ENCODE data around the gene SNAPC4.
"Not testable (repeated sequence)": the region's sequence is repeated elsewhere in the genome, so short reads cannot be mapped to it uniquely, and the experiment has no call there.

Gene SNAPC4

DNA sequence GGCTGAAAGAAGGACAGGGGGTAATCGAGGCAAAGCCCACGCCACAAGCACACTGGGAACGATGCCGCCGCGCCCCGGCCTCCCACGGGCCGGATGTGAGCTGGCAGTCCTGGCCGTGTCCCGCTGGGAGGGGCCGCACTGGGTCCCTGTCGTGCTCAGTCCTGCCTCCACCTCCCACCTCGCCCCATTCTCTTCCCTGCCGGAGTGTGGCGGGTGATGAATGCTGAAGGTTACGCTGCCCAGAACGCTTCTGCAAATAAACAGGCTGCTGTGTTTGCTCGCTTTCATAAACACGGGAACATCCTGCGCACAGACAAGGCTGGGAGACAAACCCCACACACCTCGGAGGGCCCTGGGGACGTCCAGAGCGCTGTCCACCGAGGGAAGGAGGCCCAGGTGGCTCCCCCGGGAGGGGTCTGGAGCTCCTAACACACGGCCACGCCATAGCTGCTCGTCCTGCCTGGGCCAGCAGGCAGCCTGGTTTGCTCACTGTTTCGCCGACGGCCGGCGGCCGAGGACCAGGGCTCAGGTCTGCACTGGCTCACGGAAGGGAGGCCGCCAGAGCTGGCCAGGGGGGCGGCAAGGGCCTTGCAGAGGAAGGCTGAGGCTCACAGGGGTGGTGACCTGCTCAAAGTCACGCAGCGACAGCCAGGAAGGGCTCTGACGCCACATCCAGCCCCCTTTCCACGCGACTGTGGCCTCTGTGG is 38.8 kb downstream of the SNAPC4 start:
- DNase-seq (ENCODE audit: insufficient read length, low spot score) (no peak), FAIRE-seq (no peak)

DNA sequence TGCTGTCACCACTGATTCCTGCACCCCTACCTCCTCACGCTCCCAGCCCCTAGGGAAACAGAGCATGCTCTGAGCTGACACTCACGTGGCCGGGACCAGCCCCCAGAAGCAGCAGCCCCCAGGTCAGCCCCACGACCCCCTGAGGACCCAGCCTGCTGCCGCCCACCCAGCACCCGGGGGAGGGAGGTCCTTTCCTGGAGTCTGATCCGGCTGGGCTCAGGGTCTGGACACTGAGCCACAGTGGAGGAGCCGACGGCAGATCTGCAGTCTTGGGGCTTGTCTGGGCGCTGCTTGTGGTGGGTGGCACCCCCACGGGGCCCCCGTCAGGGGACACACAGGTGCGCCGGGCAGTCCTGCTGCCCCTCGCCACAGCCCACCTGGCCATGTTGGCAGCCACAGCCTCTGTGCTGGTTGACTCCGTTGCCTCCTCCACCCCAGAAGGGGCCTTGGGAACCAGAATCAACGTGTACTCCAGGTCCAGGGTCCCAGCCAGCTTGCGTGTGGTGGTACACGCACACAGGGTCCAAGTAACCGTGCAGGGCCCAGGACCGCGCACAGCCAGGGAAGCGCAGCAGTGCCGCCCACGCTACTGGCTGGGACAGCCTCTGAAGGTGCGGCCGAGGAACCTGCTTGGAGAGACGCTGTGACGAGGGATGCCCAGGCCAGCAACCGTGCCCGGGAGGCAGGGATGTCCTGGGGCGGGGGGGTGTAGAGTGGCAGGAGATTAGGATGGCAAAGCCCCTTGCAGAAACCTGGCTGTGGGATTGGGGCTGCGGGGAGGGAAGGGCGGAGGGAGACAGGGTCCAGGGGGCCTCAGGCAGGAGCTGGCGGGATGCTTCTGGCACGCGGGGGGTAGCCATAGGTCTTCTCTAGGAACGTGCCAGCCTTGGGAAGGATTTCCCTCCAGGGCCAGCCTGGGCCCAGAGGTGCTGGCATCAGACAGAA is 39.9 kb downstream of the SNAPC4 start:
- FAIRE-seq (no peak), DNase-seq (ENCODE audit: insufficient read length, low spot score) (no peak)

DNA sequence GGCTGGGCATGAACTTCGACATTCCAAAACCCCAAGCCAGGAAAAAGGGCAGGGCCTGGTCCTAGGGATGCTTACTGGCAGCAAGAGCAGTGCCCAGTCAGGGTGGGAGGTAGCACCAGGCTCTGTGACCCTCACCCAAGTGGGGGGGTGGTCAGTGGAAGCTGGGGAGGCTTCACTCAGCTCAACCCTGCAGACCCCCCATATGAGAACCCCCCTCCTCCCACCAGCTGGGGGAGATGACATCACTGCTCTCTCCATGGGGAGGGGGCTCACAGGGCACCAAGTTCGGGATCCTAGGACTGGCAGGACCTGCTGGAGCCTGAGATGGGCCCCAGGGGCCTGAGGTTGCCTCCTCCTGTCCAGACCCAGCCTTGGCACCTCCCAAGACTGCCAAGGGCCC is 41.1 kb downstream of the SNAPC4 start:
- DNase-seq (ENCODE audit: insufficient read length, low spot score) (no peak), FAIRE-seq (no peak)

DNA sequence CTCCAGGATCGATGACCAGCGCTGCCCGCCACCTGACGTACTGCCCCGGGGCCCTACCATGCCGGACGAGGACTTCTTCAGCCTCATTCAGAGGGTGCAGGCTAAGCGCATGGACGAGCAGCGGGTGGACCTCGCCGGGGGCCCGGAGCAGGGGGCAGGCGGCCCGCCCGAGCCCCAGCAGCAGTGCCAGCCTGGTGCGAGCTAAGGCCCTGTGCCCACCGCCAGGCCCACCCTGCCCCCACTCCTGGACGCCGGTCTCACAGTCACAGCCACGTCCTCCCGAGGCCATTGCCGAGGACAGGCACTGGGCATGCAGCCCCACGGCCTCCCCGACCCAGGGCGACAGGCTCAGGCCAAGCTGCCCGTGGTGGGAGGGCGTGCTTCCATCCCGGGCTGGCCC is 42.0 kb downstream of the SNAPC4 start:
- DNase-seq (ENCODE audit: insufficient read length, low spot score) (no peak), FAIRE-seq (no peak)

DNA sequence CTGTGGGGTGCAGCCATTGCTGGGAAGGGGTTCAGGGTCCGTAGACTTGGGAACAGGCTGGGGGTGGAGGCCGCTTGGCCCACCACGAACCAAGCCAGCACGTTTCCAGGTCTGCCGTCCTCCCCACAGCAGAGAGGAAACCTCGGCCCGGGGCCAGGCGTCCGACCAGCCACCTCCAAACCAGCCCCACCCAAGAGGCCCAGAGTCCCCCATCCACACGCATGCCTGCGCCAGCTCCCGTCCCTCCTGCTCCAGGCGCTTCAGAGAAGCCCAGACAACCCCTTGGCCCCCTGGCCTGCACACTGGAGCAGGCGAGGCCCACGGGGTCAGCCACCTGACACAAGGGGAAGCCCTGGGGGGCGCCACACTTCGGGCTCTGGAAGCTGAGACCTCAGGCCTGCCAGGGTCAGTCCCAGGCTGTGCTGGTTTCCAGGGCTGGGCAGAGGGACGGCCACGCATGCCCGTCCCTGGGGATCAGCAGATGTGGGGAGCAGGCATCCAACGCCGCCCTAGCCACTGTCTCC is 42.7 kb downstream of the SNAPC4 start:
- FAIRE-seq (no peak), DNase-seq (ENCODE audit: insufficient read length, low spot score) (no peak)

DNA sequence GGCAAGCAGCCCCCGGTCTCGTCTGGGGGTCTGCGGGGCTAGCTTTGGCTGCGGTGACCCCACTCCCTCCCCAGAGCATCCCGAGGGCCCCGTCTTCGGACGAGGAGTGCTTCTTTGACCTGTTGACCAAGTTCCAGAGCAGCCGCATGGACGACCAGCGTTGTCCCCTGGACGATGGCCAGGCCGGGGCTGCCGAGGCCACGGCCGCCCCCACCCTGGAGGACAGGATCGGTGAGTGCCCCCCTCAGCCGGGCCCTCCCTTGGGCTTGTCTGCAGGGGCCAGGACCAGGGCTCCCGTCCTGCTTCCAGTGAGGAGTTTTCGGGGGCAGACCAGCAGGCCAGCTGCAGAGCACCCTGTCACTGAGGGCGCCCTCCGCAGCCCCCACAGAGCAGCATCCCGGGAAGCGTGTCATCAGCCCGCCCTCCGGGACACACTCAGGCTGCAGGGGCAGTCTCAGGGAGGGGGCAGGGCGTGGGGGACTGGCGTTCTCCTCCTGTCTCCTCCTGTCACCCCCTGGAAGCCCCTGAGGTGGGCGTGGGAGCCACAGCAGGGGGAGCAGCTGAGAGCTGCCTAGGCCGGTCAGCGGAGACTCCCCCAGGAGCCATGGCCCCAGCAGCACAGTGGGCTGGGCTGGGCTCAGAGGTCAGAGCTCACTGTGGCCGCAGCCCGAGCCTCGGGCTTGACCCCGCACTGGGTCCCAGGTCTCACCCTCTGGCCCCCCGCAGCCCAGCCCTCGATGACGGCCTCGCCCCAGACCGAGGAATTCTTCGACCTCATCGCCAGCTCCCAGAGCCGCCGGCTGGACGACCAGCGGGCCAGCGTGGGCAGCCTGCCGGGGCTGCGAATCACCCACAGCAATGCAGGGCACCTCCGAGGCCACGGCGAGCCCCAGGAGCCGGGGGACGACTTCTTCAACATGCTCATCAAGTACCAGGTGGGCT is 44.1 kb downstream of the SNAPC4 start:
- no peak for DNase-seq (ENCODE audit: insufficient read length, low spot score)
- FAIRE-seq = no peak

DNA sequence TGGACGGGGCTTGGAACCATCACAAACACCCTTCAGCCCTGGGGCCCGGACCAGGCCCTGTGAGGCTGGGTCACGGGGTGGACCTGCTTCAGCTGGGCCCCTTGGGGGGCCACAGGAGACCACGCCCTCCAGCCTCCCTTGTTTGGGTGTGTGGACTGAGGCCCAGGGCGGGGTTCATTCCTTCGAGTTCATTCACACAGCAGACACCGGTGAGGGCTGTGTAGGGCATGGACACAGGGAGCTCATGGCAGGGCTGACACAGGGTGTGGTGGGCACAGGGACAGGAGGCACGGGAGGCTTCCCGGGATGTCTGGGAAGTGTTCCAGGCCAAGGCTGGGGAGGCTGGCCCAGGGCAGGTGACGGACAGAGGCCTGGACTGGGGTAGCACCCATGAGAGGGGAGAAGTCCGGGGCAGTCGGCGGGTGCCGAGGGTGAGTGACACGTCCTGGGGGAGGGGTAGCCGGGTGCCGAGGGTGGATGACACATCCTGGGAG is 45.3 kb downstream of the SNAPC4 start:
- DNase-seq (ENCODE audit: insufficient read length, low spot score) (peak; percentile 49), FAIRE-seq (no peak)

DNA sequence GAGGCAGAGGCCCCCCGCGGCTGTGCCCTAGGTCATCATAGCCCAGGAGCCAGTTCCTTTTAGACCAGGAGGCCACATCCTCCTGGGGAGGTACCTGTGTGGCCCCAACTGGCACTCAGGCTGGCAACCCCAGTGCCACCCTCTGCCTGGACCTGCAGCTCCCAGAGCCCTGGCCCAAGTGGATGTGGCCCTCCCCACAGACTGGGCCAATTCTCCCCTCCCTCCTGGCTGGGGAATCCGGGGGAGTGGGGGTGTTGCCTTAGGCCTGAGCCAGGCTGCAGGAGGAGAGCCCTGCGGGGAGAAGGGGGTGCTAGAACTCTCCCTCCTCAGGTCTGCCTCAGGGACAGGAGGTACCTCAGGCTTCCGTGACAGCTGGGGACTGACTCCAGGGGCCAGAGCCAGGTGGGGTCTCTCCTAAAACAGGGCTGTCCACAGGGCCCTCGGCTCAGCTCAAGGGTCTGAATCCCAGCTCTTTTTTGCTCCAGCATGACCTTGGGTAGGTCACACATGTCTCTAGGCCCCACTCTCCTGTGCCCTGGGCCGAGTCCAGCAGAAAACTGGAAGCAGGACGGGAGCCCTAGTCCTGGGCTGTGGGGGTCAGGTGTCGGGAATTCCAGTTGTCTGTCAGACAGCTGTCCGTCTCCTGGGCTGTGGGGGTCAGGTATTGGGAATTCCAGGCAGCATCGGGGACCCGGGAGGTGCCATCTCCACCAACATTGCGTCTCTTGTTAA is 46.0 kb downstream of the SNAPC4 start:
- DNase-seq (ENCODE audit: insufficient read length, low spot score) (no peak), FAIRE-seq (no peak)

DNA sequence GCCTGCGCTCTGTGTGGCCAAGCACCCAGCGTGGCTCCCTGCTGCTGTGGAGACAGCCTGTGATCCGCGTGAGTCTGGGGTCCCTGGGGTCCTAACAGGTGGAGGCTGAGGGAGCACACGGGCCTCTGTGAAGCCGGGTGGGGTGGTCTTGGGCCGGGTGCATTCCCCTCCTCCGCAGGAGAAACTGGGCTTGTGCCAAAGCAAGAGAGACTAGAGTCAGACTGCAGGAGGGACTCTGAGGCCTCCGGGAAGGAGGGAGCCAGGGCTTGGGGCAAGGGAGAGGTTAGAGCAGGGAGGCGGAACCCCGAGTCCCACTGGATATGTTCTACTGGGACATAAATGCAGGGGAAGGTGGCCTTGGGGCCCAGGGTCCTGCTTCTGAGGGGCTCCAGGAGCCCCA is 46.9 kb downstream of the SNAPC4 start:
- FAIRE-seq (no peak), DNase-seq (ENCODE audit: insufficient read length, low spot score) (no peak)

DNA sequence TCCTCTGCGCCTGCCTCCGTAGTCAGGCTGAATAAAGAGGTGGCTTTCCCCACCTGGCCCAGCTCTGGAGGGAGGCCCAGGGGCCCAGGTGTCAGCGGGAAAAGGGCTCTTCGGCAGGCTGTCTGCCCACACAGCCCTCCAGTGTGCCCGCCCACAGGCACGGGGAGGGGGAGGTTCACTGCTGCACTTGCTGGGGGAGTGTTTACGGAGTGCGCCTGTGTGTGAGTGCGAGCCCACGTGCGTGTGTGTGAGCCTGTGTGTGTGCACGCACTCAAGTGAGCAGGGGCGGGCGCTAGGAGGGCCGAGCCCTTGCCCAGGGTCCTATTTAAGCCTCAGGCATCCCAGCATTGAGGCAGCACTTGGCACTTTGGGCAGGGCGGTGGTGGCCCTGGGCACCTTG is 47.3 kb downstream of the SNAPC4 start:
- FAIRE-seq = no peak
- DNase-seq (ENCODE audit: insufficient read length, low spot score) = no peak

DNA sequence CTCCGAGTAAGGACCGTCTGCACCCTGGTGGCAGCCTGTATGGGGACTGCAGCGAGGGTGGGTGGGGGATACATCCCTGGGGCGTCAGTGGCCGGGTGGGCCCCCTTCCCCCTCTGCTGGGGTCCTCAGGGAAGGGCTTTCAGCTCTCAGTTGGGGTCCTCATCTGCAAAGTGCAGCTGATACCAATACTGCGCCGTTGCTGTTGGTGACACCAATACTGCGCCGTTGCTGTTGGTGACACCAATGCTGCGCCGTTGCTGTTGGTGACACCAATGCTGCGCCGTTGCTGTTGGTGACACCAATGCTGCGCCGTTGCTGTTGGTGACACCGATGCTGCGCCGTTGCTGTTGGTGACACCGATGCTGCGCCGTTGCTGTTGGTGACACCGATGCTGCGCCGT is 48.1 kb downstream of the SNAPC4 start:
- not testable (repeated sequence) for FAIRE-seq; DNase-seq (ENCODE audit: insufficient read length, low spot score)

DNA sequence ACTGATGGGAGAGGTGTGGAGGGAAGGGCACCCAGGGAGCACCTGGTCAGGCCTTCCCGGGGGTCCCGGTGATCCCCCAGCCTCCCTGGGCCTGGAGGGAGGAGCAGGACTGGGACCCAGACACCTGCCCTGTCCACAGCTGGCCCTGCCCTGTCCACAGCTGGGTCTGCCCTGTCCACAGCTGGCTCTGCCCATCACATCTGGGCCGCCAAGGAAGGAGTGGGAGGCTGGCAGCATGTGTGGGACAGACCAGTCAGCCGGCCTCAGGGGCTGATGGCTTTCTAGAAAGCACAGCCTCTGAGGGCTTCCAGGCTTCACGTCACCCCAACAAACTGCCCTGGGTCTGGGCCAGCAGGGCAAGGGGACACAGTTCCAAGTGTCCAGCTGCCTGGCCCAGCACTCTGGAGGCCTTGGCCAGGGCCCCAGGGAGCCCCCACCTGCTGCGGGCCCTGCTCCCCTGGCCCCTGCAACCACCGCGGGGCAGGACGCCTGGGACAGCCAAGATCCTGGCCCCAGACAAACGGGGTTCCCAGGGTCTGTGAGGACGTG is 48.6 kb downstream of the SNAPC4 start:
- FAIRE-seq (no peak), DNase-seq (ENCODE audit: insufficient read length, low spot score) (no peak)
